PFSK-1 (cell line): Measurements from ENCODE around the gene PFKP.

Experiments used
- POLR2AphosphoS5 ChIP-seq: IDR thresholded peaks from 2 replicates; pipeline ENCODE4 v1.6.1; 2012; ENCODE audit warnings: low read depth, mild to moderate bottlenecking, control low read depth, low read length, moderate library complexity
- REST ChIP-seq, 2 experiments: IDR thresholded peaks; 2 replicates each; pipeline versions ENCODE4 v1.6.1 to v1.8.0; 2011 to 2012; ENCODE audit warnings: low read depth in 2 of 2, low read length in 2 of 2, control low read depth in 1 of 2, inconsistent platforms in 1 of 2, mild to moderate bottlenecking in 1 of 2, moderate library complexity in 1 of 2; ENCODE audit not compliant: insufficient read depth in 1 of 2
- SIN3A ChIP-seq: IDR thresholded peaks from 2 replicates; pipeline ENCODE4 v1.6.1; 2012; ENCODE audit warnings: mild to moderate bottlenecking, low read length, moderate library complexity, borderline replicate concordance; ENCODE audit not compliant: insufficient read depth
- TAF1 ChIP-seq: IDR thresholded peaks from 2 replicates; pipeline ENCODE4 v1.6.1; 2012; ENCODE audit warnings: low read length, control low read depth, borderline replicate concordance; ENCODE audit not compliant: insufficient read depth

- TF ChIP-seq REST (IDR thresholded peaks at IDR 0.05; ENCODE audit: insufficient read depth in 1 of 2, low read depth in 2 of 2, low read length in 2 of 2) (no peak), POLR2AphosphoS5 (peak; percentile 38; the same call in 1 of the 2 replicates), SIN3A (0 out of 2 replicates have a peak, but pooled peaks have one; percentile 40), TAF1 (peak; percentile 45; the same call in 1 of the 2 replicates)
These were observed 28.2 kb downstream of the PFKP start for GRCh38 chr10:3095373-3096139.
